OCI-LY7 (cell line): ENCODE measurements around the gene GATM.

Experiments used
- EZH2phosphoT487 ChIP-seq: fragments of 200-600 bp; sonication (generic); IDR thresholded peaks from 2 replicates; pipeline ENCODE4 v1.6.1; 2018; ENCODE audit warnings: low read depth, borderline replicate concordance, mild to moderate bottlenecking, mixed run types, antibody characterized with exemption, low read length, moderate library complexity, mixed read lengths
- TF ChIP-seq, protein P1 (sequence below): fragments of 200-600 bp; sonication (generic); conservative IDR thresholded peaks from 2 replicates; pipeline ENCODE4 v1.5.1; 2014; ENCODE audit warnings: mild to moderate bottlenecking, antibody characterized with exemption, low read length, moderate library complexity, mixed read lengths

DNA sequence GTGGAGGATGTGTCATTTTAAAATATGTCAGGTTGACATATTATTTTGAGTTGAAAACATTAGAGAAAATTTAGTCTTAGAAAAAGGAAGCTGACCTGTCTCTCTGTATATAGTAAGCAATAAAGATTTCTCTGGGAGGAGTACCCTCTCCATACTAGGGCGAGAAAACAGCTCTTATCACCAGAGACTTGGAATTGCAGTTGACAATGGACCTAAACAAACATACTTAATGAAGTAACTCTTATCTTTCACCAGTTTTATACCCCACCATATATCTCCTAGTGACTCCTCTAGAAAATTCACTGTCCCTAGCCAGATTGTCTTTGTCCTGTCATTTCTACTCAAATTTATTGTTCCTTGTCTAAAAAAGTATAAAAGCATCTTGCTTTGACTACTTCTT is 7.2 kb upstream of the GATM start:
- TF ChIP-seq, protein P1, sequence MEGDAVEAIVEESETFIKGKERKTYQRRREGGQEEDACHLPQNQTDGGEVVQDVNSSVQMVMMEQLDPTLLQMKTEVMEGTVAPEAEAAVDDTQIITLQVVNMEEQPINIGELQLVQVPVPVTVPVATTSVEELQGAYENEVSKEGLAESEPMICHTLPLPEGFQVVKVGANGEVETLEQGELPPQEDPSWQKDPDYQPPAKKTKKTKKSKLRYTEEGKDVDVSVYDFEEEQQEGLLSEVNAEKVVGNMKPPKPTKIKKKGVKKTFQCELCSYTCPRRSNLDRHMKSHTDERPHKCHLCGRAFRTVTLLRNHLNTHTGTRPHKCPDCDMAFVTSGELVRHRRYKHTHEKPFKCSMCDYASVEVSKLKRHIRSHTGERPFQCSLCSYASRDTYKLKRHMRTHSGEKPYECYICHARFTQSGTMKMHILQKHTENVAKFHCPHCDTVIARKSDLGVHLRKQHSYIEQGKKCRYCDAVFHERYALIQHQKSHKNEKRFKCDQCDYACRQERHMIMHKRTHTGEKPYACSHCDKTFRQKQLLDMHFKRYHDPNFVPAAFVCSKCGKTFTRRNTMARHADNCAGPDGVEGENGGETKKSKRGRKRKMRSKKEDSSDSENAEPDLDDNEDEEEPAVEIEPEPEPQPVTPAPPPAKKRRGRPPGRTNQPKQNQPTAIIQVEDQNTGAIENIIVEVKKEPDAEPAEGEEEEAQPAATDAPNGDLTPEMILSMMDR = no peak
- TF ChIP-seq EZH2phosphoT487 = no peak
